HG03432 (cell line): Measurements from ENCODE around the gene MAST3.

Source experiments
- ATAC-seq: cut with Tn5 transposase; IDR thresholded peaks from one replicate; pipeline ENCODE4 v1.9.1; 2021; ENCODE audit warnings: mild to moderate bottlenecking, moderate library complexity; ENCODE audit not compliant: unreplicated experiment

MAST3 gene

DNA sequence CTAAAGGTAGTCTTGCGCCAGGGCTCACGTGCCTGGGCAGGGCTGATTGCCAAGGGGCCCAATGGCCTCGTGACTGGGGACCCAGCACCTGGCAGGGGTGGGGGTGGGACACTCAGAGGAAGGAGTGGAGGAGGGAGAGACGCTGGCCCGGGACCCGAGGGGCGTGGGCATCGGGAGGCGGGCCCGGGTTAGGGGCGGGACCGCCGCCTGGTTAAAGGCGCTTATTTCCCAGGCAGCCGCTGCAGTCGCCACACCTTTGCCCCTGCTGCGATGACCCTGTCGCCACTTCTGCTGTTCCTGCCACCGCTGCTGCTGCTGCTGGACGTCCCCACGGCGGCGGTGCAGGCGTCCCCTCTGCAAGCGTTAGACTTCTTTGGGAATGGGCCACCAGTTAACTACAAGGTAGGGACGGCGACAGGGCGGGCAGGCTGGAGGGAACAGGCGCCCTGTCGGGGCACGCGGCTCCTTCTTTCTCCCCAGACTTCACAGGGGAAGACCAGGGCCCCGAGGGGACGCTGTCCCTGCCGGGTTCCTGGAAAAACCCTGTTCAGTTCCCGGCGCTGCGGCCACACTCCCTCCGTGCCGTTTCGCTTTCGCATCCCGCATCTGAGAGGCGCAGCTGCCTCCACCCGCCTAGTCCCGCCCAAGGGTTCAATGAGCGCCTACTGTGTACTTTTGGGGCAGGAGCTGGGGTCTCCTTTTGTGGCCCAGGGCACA, 76.2 kb downstream of the MAST3 start, which contains the start of gene IFI30:
IFI30 (plus strand) TSS at position 242 of the 717 bp plus-strand sequence; CDS start at position 271, 29 bp downstream.
- ATAC-seq: peak; percentile 57

- ATAC-seq: no peak
These were observed 77.4 kb downstream of the MAST3 start for GRCh38 chr19:18174983-18175382.

DNA sequence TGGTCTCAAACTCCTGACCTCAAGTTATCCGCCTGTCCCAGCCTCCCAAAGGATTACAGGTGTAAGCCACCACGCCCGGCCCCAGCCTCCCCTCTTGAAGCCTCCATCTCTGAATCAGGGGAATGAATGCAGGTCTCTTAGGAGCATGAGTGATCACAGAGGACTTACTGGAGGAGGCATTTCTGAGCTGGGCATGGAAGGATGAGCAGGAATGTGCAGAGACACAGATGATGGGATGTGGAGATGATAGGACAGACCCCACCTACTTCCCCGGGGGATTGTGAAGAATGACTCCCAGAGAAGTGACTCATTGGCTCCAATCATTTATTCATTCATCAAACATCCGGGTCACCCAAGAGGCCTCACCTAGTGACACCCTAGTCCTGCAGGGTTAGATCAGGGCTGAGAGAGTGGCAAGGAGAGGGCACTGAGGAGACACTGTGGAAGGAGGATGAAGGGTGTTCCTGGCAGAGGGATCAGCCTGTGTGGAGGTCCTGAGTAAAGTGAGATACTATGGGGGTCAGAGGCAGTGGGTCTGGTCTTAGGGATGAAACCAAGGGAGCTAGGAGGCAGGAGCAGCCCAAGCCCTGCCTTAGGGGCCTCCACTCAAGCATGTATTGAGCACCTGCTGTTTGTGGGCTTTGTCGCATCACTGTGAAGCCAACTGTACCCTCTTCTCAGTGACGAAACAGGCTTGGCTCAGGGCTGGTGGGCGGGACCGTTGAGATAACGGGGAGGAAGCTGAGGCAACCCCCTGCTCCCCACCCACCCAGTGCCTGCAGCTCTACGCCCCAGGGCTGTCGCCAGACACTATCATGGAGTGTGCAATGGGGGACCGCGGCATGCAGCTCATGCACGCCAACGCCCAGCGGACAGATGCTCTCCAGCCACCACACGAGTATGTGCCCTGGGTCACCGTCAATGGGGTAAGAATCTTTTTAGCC, 79.1 kb downstream of the MAST3 start:
- ATAC-seq: no peak

GRCh38 chr19:18179957-18180356, 82.4 kb downstream of the MAST3 start:
- no peak for ATAC-seq

- no peak for ATAC-seq
These were observed 86.0 kb downstream of the MAST3 start for GRCh38 chr19:18183529-18183928.

DNA sequence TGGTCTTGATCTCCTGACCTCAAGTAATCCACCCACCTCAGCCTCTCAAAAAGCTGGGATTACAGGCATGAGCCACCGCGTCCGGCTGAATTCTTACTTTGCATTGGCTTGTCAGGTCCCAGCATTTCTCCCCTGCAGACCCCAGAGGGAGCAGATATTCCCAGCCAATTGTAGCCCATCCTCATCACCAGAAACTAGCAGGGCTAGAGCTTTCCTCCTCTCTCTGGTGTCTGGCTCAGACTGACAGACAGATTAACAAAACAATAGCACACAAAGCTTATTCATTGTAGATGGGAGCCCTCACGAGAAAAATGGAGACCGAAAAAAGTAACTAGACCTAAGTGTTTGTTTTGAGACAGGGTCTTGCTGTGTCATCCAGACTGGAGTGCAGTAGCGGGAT, 88.0 kb downstream of the MAST3 start:
- no peak for ATAC-seq

DNA sequence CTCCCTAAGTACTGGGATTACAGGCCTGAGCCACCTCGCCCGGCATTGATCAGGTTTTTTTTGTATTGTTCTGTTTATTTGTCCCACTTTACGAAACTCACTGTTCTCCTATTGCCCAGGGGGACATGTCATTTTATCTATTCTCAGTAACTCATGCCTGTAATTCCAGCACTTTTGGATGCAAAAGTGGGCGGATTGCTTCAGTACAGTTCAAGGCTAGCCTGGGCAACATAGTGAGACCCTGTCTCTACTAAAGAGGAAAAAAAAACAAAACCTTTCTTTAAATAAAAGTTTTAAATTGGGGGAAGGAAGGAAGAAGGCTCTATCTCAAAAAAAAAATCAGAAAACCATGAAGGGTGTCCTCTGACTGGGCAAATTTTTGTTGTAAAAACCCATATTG, 92.7 kb downstream of the MAST3 start:
- no peak for ATAC-seq

GRCh38 chr19:18191640-18192062, 94.1 kb downstream of the MAST3 start:
- ATAC-seq: no peak

- ATAC-seq: peak; percentile 84
These were observed 95.3 kb downstream of the MAST3 start, which contains the start of gene MPV17L2 for GRCh38 chr19:18192673-18193387. MPV17L2 (plus strand) TSS chr19:18193218; CDS start chr19:18193282, 64 bp downstream.

DNA sequence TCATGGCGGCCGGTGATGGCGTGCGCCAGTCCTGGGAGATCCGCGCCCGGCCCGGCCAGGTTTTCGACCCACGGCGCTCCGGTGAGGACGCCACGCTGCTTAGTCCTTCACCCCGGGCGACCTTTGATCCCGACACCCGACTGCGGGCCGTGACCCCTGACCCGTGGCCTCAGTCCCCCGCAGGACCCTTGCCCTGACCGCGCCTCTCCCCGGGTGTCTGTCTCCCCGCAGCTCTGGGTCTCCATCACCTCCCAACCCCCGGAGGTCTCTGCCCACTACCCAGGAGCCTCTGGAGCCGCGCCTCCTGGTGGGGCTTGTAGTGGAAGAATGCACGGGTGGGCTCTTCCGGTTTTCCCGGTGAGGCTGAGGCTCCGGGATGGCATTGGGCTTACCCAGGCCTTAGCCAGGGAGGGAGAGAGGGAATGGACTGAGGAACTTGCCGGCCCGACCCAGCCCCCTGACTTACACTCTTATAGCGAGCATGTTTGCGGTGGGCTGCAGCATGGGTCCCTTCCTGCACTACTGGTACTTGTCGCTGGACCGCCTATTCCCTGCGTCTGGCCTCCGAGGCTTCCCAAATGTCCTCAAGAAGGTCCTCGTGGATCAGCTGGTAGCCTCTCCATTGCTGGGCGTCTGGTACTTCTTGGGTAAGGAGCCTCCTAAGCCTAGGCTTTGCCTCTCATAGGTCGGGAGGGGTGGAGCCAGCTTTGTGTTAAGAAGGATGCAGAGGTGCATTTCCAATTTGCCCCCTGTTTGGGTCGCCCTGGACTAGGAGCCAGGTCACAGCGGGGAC, 96.0 kb downstream of the MAST3 start:
- ATAC-seq: no peak

- ATAC-seq: no peak
These were observed 96.6 kb downstream of the MAST3 start for GRCh38 chr19:18194181-18194530.

DNA sequence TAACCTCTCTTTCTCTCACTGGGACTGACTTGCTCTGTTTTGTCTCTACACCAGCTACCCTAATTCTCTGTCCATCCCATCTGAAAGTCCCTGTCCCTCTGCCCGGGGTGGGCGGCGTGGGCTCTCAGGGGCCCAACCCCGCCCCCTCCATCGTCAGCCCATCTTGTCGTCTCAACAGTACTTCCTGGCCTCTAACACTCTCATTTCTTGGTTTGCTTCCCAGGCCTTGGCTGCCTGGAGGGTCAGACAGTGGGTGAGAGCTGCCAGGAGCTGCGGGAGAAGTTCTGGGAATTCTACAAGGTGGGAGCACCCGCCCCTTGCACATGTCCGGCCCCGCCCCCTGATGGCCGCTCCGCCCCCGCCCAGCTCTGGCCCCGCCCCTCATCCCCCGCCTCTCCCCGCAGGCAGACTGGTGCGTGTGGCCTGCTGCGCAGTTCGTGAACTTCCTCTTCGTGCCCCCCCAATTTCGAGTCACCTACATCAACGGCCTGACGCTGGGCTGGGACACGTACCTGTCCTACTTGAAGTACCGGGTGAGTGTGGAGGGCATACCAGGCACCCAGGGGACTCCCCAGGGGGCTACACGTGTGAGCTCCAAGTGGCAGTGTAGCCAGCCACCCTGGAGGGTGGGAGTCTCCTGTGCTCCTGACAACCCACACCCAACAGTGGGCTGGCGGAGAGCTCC, 97.1 kb downstream of the MAST3 start:
- no peak for ATAC-seq

- no peak for ATAC-seq
These were observed 98.9 kb downstream of the MAST3 start for GRCh38 chr19:18196511-18196845.

DNA sequence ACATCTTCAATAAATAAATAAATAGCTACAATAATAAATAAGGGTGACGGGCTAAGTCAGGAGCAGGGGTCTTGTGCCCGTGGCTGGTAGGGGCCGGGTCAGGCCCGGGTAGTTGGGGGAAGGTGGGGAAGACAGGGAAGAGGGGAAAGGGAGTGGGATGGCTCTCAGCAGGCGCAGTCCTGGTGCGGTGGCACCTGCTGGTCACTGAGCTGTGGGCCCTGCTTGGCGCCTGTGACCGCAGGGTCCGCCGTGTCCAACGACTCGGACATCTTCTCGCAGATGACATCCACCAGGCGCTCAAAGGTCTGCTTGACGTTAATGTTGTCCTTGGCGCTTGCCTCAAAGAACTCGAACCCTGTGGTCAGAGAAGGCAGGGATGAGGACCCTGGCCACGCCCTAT, 99.7 kb downstream of the MAST3 start:
- ATAC-seq: no peak

DNA sequence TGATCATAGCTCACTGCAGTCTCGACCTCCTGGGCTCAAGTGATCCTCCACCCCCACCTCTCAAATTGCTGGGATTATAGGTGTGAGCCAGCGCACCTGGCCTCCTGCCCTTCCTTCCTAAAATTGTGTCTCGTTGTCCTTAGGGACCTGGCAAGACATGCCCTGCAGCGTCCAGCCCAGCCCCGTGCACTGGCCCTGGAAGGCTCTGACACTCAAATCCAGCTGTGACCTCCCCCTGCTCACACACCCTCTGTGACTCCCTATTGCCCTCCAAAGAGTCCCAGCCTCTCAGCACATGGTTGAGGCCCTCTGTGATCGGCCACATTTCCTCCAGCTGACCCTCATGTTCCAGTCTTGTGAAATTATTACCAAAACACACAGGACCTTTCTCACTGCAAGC, 100.4 kb downstream of the MAST3 start:
- no peak for ATAC-seq

DNA sequence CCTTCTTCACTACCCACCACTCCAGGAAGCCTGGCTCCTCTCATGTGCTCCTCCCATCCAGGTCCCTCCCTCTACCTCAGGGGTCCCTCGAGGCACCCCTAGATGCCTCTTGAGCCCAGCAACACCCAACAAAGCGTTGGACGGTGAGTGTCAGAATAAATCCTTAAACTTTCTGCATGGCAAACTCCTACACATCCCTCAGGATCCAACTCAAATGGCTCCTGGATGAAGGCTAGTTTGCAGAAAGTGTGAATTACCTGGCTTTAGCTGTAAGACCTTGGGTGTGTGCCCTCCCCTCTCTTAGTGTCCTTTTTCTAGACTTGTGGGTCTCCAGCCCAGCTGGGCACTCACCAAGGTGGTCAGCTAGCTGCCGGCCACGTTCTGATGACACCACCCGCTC, 100.8 kb downstream of the MAST3 start:
- no peak for ATAC-seq
